Measurements from ENCODE around the gene SFSWAP.
A peak's percentile ranks its signal among the peaks of the same experiment; 100 is the strongest.
"Not testable (repeated sequence)": the region's sequence is repeated elsewhere in the genome, so short reads cannot be mapped to it uniquely, and the experiment has no call there.

The SFSWAP gene

DNA sequence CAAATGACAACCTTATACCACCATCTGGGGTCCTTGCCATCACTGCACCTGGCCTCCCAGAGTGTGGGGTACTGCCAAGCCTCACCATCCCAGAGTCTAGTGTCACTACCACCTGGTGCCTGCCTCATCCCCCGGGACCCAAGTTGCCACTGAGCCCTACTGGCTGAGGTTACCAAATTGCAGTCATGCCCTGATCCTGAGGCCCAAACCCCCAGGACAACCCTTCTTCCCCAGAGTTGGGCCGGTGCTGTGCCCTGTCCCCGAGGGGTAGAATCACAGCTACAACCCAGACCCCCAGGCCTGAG, 8.4 kb upstream of the SFSWAP start:
- DNase-seq (ENCODE audit: low spot score) = no peak

DNA sequence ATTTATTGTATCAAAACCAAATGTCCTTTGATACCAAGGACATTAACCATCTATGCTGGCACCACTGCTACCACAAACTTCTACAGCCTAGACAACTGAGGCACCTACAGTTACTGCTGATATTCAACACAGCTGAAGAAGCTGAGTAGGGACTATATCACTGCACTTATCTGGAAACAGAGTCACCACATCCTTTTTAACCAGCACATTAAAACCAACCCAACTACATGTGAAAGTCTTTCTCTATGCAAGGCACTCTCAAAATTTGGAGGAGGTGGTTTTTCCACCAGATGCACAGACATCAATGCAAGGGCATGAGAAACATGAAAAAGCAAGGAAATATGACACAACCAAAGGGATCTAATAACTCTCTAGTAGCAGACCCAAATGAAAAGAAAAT, 7.7 kb upstream of the SFSWAP start:
- no peak for DNase-seq (ENCODE audit: low spot score)

DNA sequence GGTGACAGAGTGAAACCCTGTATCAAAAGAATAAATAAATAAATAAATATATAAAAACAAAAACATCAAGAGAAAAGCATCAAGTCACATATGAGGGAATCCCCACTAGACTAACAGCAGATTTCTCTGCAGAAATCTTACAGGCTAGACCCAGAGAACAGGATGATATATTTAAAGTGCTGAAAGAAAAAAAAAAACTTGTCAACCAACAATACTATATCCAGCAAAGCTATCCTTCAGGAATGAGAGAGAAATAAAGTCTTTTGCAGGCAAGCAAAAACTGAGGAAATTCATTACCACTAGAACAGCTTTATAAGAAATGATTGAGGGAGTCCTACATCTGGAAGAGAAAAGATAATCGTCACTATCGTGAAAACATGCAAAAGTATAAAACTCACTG, 6.4 kb upstream of the SFSWAP start:
- no peak for DNase-seq (ENCODE audit: low spot score)

DNA sequence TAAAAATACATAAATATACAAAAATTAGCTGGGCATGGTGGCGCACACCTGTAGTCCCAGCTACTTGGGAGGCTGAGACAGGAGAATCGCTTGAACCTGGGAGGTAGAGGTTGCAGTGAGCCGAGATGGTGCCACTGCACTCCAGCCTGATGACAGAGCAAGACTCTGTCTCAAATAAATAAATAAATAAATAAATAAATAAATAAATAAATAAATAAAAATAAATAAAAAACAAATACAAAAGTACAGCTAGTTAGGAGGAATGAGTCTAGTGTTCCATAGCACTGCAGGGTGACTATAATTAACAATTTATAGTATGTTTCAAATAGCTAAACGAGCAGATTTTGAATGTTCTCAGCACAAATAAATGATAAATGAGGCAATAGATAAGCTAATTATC, 4.2 kb upstream of the SFSWAP start:
- not testable (repeated sequence) for DNase-seq (ENCODE audit: low spot score)

DNA sequence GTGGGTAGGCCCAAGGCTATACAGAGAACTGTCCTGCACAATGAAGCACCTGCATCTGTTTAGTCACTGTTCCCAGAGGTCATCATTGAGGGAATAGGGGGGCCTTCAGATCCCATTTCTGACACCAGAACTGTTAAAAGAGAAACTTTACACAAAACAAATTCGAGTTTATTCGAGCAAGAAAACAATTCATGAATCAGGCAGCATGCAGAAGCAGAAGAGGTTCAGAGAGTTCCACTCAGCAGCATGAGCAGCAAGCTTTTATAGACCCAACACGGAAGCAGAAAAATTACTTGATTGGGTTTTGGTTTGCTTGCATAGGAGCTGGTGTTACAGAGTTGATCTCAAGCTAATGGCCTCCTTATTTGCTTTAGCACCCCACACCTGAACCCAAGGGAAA, 1.7 kb upstream of the SFSWAP start:
- no peak for DNase-seq (ENCODE audit: low spot score)

DNA sequence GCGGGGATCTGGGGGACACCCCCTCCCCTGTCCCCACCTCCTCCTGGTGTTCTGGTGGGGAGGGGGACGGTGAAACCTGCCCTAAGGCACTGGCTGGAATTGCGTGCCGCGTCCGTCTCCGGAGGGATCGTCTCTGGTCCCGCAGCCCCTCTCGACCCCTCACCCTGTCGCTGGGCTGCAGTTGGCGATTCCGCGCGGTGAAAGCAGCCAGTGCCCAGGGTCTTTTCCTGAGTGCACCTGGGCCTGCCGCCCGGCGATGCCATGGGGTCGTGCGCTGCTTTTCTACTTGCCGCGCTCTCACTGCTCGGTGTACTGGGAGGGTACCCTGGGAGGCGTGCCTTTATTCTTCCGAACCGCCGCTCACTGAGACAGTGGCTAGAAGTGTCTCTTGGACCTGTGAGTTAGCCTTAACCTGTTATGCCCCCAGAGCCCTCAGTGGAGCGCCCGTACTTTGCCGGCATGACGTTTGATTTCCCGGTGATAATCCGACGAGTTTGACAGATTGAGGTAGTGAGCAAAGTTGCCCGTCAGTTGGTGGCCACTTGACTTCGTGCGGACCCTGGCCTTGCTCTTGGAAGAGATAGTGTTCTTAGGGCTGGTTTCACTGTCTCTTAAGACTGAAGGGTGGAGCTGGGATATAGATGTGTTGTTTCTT, 788 bp downstream of the SFSWAP start:
- peak; percentile 49 for DNase-seq (ENCODE audit: low spot score)

DNA sequence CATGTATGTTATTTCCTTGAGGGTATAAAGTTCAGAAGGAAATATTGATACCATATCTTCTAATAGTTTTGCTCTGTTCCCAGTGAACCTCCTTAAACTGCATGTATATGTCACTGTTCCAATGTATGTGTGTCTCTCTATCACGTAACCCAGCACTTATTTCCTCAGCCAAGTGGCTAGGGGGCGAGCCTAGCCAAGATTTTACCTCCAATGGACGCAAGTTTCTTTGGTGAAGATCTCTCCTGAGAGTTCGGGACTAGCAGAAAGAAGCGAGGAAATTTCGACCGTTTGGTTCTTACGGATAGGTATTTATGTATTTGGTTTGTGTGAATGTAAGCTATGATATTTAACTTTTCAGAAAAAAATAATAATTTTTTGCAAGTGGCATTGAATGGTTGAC, 2.5 kb downstream of the SFSWAP start:
- no peak for DNase-seq (ENCODE audit: low spot score)

DNA sequence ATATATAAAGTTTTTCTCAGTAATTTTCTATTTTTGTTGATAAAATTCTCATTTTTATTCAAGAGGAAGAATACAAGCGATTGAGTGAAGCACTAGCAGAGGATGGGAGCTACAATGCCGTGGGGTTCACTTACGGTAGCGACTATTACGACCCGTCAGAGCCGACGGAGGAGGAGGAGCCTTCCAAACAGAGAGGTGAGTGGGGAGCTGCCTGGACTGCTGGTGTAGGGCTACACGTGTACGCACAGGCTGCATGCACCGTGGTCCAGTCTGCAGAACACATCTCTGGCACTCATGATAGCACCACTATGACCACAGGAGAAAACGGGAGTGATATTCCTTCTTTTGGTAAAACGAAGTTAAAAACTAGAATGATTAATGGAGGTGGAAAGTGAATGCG, 3.9 kb downstream of the SFSWAP start:
- no peak for DNase-seq (ENCODE audit: low spot score)

DNA sequence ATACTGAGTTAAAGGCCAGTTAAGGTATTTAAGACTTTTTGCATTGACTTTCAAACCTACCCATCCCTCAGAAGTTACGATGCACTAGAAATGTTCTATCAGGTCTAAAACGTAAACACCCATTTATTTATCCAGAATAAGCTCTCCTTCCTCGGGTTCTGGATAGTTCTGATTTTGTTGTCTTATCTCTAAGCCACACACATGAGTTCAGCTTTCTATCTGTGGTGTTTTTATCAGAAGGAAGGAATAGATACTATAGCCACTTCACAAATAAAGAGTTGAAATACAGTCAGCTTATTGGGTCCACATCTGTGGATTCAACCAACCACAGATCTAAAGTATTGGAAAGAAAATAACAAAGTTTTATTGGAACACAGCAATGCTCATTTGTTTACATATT, 5.4 kb downstream of the SFSWAP start:
- DNase-seq (ENCODE audit: low spot score) = no peak

DNA sequence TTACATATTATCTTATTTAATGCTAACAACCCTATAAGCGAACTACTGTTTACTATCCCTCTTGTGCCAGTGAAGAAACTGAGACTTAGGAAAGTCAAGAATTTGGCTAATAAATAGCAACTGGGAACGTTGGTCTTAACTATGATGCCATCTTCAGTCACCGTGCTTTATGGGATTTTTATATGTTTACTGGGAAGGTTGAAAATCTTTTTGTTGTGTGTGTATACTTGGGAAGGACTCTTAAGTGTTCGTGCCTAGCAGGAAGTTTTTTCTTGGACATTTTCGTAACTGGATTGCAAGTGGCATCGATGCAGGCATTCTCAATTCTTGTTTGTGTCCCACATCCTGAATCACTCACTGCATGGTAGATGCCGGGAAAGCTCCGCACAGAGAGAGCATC, 9.4 kb downstream of the SFSWAP start:
- DNase-seq (ENCODE audit: low spot score) = no peak

DNA sequence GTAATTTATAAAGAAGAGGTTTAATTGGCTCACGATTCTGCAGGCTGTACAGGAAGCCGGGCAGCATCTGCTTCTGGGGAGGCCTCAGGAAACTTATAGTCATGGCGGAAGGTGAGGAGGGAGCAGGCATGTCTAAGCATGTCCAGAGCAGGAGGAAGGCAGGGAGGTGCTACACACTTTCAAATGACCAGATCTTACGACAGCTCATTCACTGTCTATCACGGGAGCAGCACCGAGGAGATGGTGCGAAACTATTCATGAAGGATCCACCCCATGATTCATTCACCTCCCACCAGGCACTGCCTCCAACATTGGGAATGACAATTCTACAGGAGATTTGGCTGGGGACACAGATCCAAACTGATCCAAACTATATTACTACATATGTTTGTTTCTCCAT, 10.0 kb downstream of the SFSWAP start:
- DNase-seq (ENCODE audit: low spot score) = no peak

DNA sequence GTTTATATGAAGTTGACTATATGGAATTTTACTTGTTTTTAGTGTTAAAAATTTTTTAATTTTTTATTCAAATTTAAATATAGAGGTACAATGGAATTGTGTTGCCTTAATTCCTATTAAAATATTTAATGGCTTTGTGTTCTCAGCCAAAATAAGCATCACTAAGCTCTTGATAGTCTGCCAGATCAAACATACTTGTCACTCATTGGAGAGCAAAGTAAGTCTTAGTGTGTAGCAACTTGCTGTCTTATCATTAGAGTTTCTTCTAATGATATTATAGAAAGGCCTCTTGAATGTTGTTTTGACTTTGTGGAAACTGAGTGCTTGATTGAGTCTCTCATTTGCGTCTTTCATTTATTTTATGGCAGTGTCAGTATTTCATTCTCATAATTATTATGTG, 10.7 kb downstream of the SFSWAP start:
- no peak for DNase-seq (ENCODE audit: low spot score)

DNA sequence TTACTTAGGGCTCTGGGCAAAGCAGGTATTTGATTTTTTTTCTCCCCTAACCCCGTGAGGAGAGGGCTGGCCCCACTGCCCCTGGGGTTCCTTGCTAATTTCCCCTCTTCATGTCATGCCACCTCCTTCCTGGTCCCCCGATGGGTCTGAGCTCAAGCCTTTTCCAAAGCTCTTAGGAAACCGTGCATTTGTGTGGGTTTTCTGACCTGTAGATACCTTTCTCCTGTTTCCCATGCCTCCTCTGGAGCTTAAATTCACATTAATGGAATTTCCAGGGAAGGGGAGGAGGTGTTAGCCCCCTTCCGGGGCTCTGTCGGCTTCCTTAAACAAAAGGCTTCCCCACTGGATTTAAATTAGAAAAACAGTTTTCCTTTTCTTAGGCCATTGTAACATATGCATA, 12.6 kb downstream of the SFSWAP start:
- no peak for DNase-seq (ENCODE audit: low spot score)

DNA sequence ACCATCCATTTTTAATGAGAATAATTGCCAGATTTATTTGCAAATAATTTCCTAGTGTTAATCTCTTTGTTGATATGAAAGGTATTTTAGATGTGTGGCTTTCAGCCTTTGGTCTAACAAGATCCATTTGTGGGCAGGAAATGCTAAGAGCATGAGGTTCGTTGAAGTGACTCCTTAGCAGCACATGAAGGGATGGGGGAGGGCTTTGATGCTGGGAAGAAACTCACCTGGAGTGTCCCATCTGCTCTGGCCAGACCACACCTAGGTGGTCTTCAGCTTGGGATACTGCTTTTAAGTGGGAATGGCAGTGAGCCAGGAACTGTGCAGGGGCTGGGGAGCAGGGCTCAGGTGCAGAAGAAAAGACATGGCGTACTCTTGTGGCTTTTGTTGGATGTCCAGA, 13.6 kb downstream of the SFSWAP start:
- no peak for DNase-seq (ENCODE audit: low spot score)

DNA sequence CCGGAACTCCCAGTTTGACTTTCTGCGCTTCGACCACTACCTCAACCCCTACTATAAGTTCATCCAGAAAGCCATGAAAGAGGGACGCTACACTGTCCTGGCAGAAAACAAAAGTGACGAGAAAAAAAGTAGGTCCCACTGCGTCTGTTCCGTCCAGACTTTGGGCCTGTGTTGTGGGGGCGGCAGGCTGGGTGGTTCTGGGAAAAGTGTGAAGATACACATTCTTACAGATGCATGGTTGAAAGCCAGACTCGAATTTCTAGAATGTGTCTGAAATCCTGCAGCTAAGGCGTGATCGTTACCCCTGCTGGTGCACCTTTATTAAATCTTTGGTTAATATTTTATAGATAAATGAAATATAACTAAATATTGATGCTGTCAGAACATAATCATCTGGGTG, 14.6 kb downstream of the SFSWAP start:
- DNase-seq (ENCODE audit: low spot score) = no peak

DNA sequence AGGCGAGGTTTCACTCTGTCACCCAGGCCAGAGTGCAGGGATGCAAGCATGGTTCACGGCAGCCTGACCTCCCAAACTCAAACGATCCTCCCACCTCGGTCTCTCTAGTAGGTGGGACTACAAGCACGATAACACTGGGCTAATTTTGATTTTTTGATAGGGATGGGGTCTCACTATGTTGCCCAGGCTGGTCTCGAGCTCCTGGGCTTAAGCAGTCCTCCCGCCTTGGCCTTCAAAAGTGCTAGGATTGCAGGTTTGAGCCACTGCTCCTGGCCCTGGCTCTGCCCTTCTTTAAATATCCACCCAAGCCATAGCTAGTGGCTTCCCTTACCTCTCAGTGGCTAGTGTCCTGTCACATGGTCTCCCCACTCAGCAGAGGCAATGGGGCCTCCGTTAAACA, 17.8 kb downstream of the SFSWAP start:
- DNase-seq (ENCODE audit: low spot score) = no peak

DNA sequence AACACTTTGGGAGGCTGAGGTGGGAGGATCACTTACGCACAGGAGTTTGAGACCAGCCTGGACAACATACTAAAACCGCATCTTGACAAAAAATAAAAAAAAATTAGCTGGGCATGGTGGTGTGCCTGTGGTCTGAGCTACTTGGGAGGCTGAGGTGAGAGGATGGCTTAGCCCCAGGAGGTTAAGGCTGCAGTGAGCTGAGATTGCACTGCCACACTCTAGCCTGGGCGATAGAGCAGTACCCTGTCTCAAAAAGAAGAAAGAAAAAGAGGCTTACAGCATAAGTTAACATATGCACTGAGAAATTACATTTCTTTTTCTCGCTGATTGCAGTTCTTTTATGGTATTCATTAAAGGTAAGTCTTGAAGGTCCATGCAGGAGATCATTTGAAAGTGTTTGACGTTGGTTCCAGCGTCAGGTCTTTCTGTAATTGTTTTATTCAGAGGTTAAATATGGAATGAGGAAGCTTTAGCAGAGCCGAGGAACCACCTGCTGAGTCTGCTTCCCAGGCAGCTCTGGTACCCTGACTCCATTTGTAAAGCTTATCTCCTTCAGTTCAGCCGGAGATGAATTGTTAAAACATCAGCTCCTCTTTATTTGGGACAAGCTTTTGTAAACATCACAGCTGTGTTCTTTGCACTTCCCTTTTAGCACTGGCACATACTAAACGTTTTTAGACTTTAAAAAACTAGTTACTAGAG, 18.5 kb downstream of the SFSWAP start:
- no peak for DNase-seq (ENCODE audit: low spot score)

DNA sequence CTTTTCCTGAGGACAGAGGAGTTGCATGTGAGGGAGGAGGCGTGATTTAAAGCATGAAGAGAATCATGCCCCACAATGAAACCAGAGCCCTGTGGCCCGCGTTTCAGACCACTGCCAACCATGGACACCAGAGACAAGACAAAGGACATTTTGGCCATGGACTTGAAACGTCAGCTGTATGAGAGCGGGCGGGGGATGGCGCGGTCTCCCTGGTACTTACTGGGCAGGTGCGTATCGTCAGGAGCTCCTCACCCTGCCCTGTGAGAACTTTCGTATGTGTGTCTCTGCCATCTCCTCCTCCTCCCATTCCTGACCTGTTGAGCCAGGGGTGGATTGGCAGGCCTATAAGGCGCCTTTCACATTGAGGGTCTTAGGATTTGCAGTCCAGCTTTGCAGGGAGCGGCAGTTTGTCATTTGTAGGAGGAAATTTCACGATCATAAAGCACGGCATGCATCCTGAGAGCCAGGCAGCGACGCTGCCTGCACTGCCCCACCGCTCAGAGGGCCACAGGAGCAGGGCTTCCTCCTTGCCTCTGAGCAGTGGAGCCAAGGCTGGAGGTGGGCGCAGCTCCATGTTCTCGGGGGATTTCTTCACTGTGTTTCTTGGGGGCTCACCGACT, 22.2 kb downstream of the SFSWAP start:
- no peak for DNase-seq (ENCODE audit: low spot score)

DNA sequence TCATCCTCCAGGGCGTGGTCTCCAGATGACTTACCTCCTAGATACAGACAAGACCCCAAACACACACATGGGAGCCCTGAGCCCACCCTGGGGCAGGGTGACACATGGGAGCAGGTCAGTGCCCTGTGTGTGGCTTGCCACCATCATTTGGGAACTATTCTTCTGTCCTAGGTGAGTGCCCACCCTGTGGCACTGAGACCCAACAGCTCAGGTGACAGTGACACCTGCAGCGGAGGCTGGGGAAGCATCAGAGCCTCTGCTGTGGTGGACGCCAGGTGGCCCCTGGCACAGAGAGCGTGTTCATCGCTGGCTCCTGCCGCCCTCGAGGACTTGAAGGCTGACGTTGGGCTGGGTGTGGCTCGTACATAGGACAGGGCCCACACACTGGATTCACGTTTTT, 23.0 kb downstream of the SFSWAP start:
- no peak for DNase-seq (ENCODE audit: low spot score)

DNA sequence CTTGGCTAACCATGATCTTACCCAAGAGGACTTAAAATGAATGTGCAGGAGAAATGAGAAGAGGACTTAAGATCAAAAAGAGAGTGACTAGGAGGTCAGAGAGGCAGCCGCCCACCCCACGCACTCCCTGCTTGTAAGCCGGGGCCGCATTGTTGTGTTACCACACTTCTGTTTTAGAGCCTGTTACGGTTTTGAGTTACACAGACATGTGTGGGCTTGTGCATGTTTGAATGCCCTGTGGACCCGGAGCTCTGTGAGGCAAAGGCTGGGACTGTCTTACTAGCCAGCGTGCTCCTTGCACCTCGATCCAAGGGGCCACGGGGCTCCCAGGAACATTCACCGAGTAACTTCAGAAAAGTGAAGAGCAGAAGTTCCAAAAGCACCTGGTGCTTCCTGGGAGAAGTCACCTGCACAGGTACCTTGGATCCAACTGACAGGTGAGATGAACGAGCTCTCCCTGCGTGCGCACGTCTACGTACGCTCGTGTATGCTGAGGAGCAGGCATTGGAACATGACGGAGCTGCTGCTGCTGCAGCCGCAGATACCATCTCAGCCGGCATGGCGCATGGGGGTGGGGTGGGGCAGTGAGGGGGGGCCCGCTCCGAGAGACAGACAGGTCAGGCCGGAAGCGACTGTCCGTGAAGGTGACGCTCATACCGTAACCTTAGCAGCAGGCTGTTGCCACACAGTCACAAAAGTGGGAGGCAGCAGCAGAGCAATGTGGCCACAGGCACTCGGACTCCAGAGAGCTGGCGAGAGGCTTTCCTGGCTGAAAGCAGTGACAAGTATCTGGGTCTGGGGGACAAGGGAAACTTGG, 23.7 kb downstream of the SFSWAP start:
- DNase-seq (ENCODE audit: low spot score) = no peak

DNA sequence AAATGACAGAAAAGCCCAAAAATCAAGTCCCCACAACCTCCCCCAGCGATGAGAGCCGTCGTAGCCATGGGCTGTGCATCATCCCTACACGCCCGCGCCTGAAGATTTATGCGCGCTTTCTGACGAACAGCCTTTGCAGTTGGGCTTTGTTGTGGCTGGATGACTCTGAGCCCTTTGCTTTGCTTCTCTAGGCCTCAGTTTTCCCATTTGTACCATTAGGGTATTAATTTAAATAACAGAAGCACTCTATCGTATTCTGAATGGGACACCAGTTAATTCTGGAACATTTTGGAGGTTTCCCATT, 24.2 kb downstream of the SFSWAP start:
- no peak for DNase-seq (ENCODE audit: low spot score)

DNA sequence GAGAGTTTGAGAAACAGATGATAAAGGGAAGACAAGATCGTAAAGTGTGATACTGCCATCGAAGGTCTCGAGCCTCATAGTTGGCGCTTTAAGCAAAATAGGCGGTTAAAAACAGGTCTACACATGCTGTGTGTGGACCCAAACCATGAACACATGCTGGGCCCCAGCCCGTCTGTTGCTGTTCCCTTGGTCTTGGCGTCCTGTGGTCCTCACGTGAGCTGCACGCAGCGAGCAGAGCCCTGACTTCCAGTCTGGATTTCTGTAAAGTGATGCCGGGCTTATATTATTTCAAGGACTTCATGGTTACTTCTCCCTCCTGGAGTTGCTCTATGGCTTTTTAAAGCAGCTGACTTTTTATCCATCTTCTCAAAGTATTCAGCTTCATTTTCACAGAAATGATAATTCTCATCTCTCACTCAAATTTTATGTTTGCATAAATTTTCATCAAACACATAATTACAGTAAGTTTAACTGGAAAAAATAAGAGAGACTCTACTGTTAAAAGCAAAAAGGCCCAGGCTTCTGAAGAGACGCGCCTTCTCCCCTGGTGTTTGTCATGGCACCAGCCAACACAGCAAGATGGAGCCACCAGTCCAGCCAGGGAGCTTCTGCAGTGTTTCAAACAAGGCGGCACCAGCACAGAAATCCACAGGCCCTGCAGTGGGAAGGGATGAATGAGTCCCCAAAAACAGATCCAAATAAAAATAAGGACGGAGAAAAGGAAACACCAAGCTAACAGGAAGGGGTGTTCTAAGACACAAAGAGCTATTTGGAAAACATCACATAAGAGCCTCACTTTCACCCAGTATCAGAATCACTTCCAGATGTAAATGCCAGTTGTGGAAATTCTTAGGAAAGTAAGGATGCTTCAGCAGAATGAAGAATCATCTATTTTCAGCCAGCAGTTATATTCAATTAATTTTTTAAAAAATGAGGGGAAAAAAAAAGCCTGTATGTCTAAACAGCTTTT, 24.9 kb downstream of the SFSWAP start:
- DNase-seq (ENCODE audit: low spot score) = no peak
